Lung (tissue), 16 donors: Measurements from ENCODE around the gene MCEMP1. TPM values are rescaled to one million over a fixed set of nuclear protein-coding genes. Genes with fewer than 3 reads are reported as not detected.

Experiments used
- ATAC-seq: fragments of 200-7000 bp; cut with Tn5 transposase; one replicate; pipeline ENCODE4 v1.9.1; 2020; ENCODE audit warnings: moderate number of reproducible peaks; ENCODE audit not compliant: insufficient read depth, low FRiP score
- DNase-seq, 3 donors: peaks; one replicate each; pipeline ENCODE4 v3.0.0-alpha.2; 2013 to 2017
- H3K27ac ChIP-seq, 2 donors: one replicate each; pipeline ENCODE4 v1.5.1; 2013; ENCODE audit warnings: mild to moderate bottlenecking in 2 of 2, moderate library complexity in 2 of 2, control low read depth in 1 of 2, inconsistent platforms in 1 of 2, low read depth in 1 of 2, low read length in 1 of 2
- H3K27me3 ChIP-seq, 3 donors: one replicate each; pipeline ENCODE4 v1.5.1; 2013; ENCODE audit warnings: low read length in 2 of 3; ENCODE audit not compliant: control insufficient read depth in 3 of 3, insufficient read depth in 3 of 3
- H3K36me3 ChIP-seq, 4 donors: one replicate each; pipeline ENCODE4 v1.5.1; 2013; ENCODE audit warnings: low read length in 4 of 4, mild to moderate bottlenecking in 1 of 4, moderate library complexity in 1 of 4; ENCODE audit not compliant: control insufficient read depth in 4 of 4, insufficient read depth in 4 of 4
- H3K4me1 ChIP-seq, 5 donors: one replicate each; pipeline ENCODE4 v1.5.1; 2013; ENCODE audit warnings: low read length in 5 of 5, mild to moderate bottlenecking in 2 of 5, moderate library complexity in 1 of 5; ENCODE audit not compliant: control insufficient read depth in 5 of 5, insufficient read depth in 5 of 5
- H3K4me3 ChIP-seq: one replicate; pipeline ENCODE4 v1.5.1; 2013; ENCODE audit warnings: mild to moderate bottlenecking, control low read depth, moderate library complexity
- H3K9ac ChIP-seq, 2 donors: one replicate each; pipeline ENCODE4 v1.5.1; 2013; ENCODE audit warnings: low read length in 2 of 2, control low read depth in 1 of 2; ENCODE audit not compliant: insufficient read depth in 1 of 2
- H3K9me3 ChIP-seq, 4 donors: one replicate each; pipeline ENCODE4 v1.5.1; 2013; ENCODE audit warnings: low read length in 3 of 4, mild to moderate bottlenecking in 1 of 4, moderate library complexity in 1 of 4; ENCODE audit not compliant: control insufficient read depth in 4 of 4, insufficient read depth in 3 of 4
- CTCF ChIP-seq: IDR thresholded peaks from 2 replicates; pipeline ENCODE4 v1.5.1; 2012; ENCODE audit warnings: mild to moderate bottlenecking; ENCODE audit errors: control extremely low read depth, extremely low read depth
- WGBS, 2 donors: extraction: QIAGEN DNeasy Blood & Tissue Kit; methylation state at CpG; one replicate each; pipeline ENCODE4 v1.1.7; 2013; 5-methylcytosine and 5-hydroxymethylcytosine counted together
- long read RNA-seq, 5 donors: transcript quantifications; one replicate each; lab custom pipeline, GENCODE V29; 2026
- polyA plus RNA-seq, 2 donors: library from polyadenylated mRNA; stranded (reverse); fragments of 200-250 nt; gene quantifications; one replicate each; pipeline ENCODE4 v1.2.1, GENCODE V29; 2013
- total RNA-seq, 2 donors: library from RNA; depleted of rRNA in 1 of 2; stranded (reverse); fragments of >200 nt in 1 of 2; gene quantifications; one replicate each; pipeline ENCODE4 v1.2.1, GENCODE V29; 2014 to 2021
- donor health status: control.
- donor health status: control.
- donor health status: Bipolar disorder and iron deficiency.
- donor health status: healthy.
- donor health status: DM: yes; HTN: yes; CAD: no.

MCEMP1 gene
- total RNA-seq (10 to 100 TPM in 1 of 2 donors, 1 to 10 TPM in 1; 2.5 to 68.4 TPM), polyA plus RNA-seq (100 to 1,000 TPM in 1 of 2 donors, 10 to 100 TPM in 1; 31.9 to 298 TPM)
- long read RNA-seq, donor 1, partial matches to known transcripts, result 0 of 2 reads
- long read RNA-seq, donor 1, other reads (novel, unspliced or antisense), result 0 of 2 reads
- long read RNA-seq, donor 2, partial matches to known transcripts, result 0 of 1 reads
- long read RNA-seq, donor 2, other reads (novel, unspliced or antisense), result 0 of 1 reads
- long read RNA-seq, donor 3, result 0 reads
- long read RNA-seq, donor 4, partial matches to known transcripts, result 0 of 1 reads
- long read RNA-seq, donor 4, other reads (novel, unspliced or antisense), result 0 of 1 reads
- long read RNA-seq, donor 5, result 0 reads

GRCh38 chr19:7676854-7677253, at the start of gene MCEMP1:
Gene MCEMP1 (plus strand): TSS chr19:7677090. CDS start chr19:7677121, 31 bp downstream.
- peak within 1 kb of the TSS in 1 of 2 donors; percentile 55 for H3K27ac ChIP-seq
- H3K27me3 ChIP-seq, result peaks cover 3 to 16% (median 7%) of the 10 kb centered on the region in 3 donors

GRCh38 chr19:7627166-7627565, 49.7 kb upstream of the MCEMP1 start:
- Histone ChIP-seq H3K27ac (no peak overlapping the region), H3K9ac (no peak overlapping the region), H3K9me3 (no peaks in the 10 kb centered on the region), H3K27me3 (no peaks in the 10 kb centered on the region), H3K36me3 (peaks cover 4 to 50% (median 17%) of the 10 kb centered on the region in 4 donors), H3K4me1 (peaks cover 7 to 19% (median 12%) of the 10 kb centered on the region in 5 donors), H3K4me3 (no peak overlapping the region)
- 96% methylated on average over 22 to 24 of the region's 24 CpGs for WGBS, 2 donors
- DNase-seq, result no peak
- no peak for ATAC-seq
- no peak for TF ChIP-seq CTCF

More at GRCh38 chr19:7676854-7677253, at the start of gene MCEMP1:
- H3K36me3 ChIP-seq, result peaks cover 0 to 3% (median 0%) of the 10 kb centered on the region in 4 donors
- H3K9me3 ChIP-seq, result peaks cover 0 to under 1% (median 0%) of the 10 kb centered on the region in 4 donors
- H3K4me3 ChIP-seq, result peak within 1 kb of the TSS; percentile 15
- no peak for DNase-seq
- no peak within 1 kb of the TSS for H3K9ac ChIP-seq
- H3K4me1 ChIP-seq, result peaks cover 0 to 8% (median 4%) of the 10 kb centered on the region in 5 donors
- TF ChIP-seq CTCF, result no peak
- 4 to 13% methylated on average over 10 of the region's 10 CpGs for WGBS, 2 donors
- no peak for ATAC-seq

- H3K9ac ChIP-seq, result peak overlapping the region; percentile 91 to 95
- no peak for ATAC-seq
- H3K27me3 ChIP-seq, result no peaks in the 10 kb centered on the region
- 5 to 7% methylated on average over 15 of the region's 15 CpGs for whole genome bisulfite sequencing, 2 donors
- H3K4me1 ChIP-seq, result peaks cover 7 to 19% (median 12%) of the 10 kb centered on the region in 5 donors
- H3K27ac ChIP-seq, result peak overlapping the region; percentile 73 to 87
- peak overlapping the region; percentile 80 for H3K4me3 ChIP-seq
- H3K9me3 ChIP-seq, result no peaks in the 10 kb centered on the region
- peaks cover 0 to 42% (median 12%) of the 10 kb centered on the region in 4 donors for H3K36me3 ChIP-seq
- no peak for TF ChIP-seq CTCF
- no peak for DNase-seq
Measured at GRCh38 chr19:7628589-7629311, 48.1 kb upstream of the MCEMP1 start.
